H9 (cell line): ENCODE results near the gene SMARCD3. TPM values are rescaled to one million over a fixed set of nuclear protein-coding genes. Genes with fewer than 3 reads are reported as not detected.

ENCODE experiments used
- DNase-seq: peaks from one replicate; pipeline ENCODE4 v3.0.0-alpha.2; 2017
- H2AFZ ChIP-seq: one replicate; pipeline ENCODE4 v1.6.1; 2013; ENCODE audit warnings: mild to moderate bottlenecking, low read length, control low read depth, moderate library complexity
- H2AK5ac ChIP-seq: 2 replicates; pipeline ENCODE4 v1.6.1; 2013; ENCODE audit warnings: low read length, control low read depth, mixed read lengths; ENCODE audit not compliant: insufficient read length
- H2BK120ac ChIP-seq: one replicate; pipeline ENCODE4 v1.6.1; 2013; ENCODE audit warnings: low read depth, mild to moderate bottlenecking, low read length, control low read depth, inconsistent platforms; ENCODE audit not compliant: poor library complexity, severe bottlenecking
- H2BK12ac ChIP-seq: 2 replicates; pipeline ENCODE4 v1.6.1; 2013; ENCODE audit warnings: low read length, control low read depth, mixed read lengths, low read depth; ENCODE audit not compliant: insufficient read length
- H2BK15ac ChIP-seq: 2 replicates; pipeline ENCODE4 v1.6.1; 2013; ENCODE audit warnings: low read depth, low read length, control low read depth
- H2BK20ac ChIP-seq: one replicate; pipeline ENCODE4 v1.6.1; 2013; ENCODE audit warnings: low read depth, mild to moderate bottlenecking, low read length, control low read depth, inconsistent platforms; ENCODE audit not compliant: poor library complexity, severe bottlenecking
- H2BK5ac ChIP-seq: 2 replicates; pipeline ENCODE4 v1.6.1; 2013; ENCODE audit warnings: low read length, control low read depth, mixed read lengths; ENCODE audit not compliant: insufficient read length
- H3K14ac ChIP-seq: 2 replicates; pipeline ENCODE4 v1.6.1; 2013; ENCODE audit warnings: low read length, control low read depth; ENCODE audit not compliant: insufficient read depth
- H3K18ac ChIP-seq: 2 replicates; pipeline ENCODE4 v1.6.1; 2013; ENCODE audit warnings: low read depth, mild to moderate bottlenecking, mixed read lengths, low read length, control low read depth; ENCODE audit not compliant: insufficient read length
- H3K23ac ChIP-seq: 2 replicates; pipeline ENCODE4 v1.6.1; 2013; ENCODE audit warnings: low read length, control low read depth, mixed read lengths, low read depth; ENCODE audit not compliant: insufficient read length
- H3K23me2 ChIP-seq: 2 replicates; pipeline ENCODE4 v1.6.1; 2013; ENCODE audit warnings: low read depth, mild to moderate bottlenecking, mixed read lengths, low read length, control low read depth; ENCODE audit not compliant: insufficient read length, poor library complexity, severe bottlenecking
- H3K27ac ChIP-seq: 2 replicates; pipeline ENCODE4 v1.5.1; 2013; ENCODE audit warnings: low read length, control low read depth, mixed read lengths, low read depth; ENCODE audit not compliant: insufficient read length
- H3K27me3 ChIP-seq: 2 replicates; pipeline ENCODE4 v1.6.1; 2013; ENCODE audit warnings: low read length, control low read depth, inconsistent platforms; ENCODE audit not compliant: insufficient read depth
- H3K4ac ChIP-seq: 2 replicates; pipeline ENCODE4 v1.6.1; 2013; ENCODE audit warnings: low read depth, mild to moderate bottlenecking, control low read depth, inconsistent platforms, low read length, moderate library complexity
- H3K4me1 ChIP-seq: 2 replicates; pipeline ENCODE4 v1.6.1; 2013; ENCODE audit warnings: low read length, control low read depth, inconsistent platforms; ENCODE audit not compliant: insufficient read depth
- H3K4me2 ChIP-seq: 2 replicates; pipeline ENCODE4 v1.6.1; 2013; ENCODE audit warnings: low read length, control low read depth, mixed read lengths; ENCODE audit not compliant: insufficient read length, insufficient read depth
- H3K56ac ChIP-seq: 2 replicates; pipeline ENCODE4 v1.6.1; 2013; ENCODE audit warnings: low read depth, mild to moderate bottlenecking, mixed read lengths, low read length, control low read depth; ENCODE audit not compliant: insufficient read length
- H3K79me1 ChIP-seq: 2 replicates; pipeline ENCODE4 v1.6.1; 2013; ENCODE audit warnings: low read depth, mild to moderate bottlenecking, moderate library complexity, low read length, control low read depth, inconsistent platforms; ENCODE audit not compliant: insufficient read depth, poor library complexity, severe bottlenecking
- H3K79me2 ChIP-seq: 2 replicates; pipeline ENCODE4 v1.6.1; 2013; ENCODE audit warnings: low read length, control low read depth, inconsistent platforms; ENCODE audit not compliant: insufficient read depth
- H3K9ac ChIP-seq: 2 replicates; pipeline ENCODE4 v1.6.1; 2013; ENCODE audit warnings: low read length, control low read depth, mixed read lengths; ENCODE audit not compliant: insufficient read length; ENCODE audit errors: extremely low read depth
- H3K9me3 ChIP-seq: one replicate; pipeline ENCODE4 v1.6.1; 2013; ENCODE audit warnings: low read depth, low read length, inconsistent platforms; ENCODE audit not compliant: control insufficient read depth
- H3T11ph ChIP-seq: one replicate; pipeline ENCODE4 v1.6.1; 2013; ENCODE audit warnings: mild to moderate bottlenecking, low read length, control low read depth, inconsistent platforms
- H4K20me1 ChIP-seq: one replicate; pipeline ENCODE4 v1.6.1; 2013; ENCODE audit not compliant: control insufficient read depth, insufficient read length, insufficient read depth
- H4K5ac ChIP-seq: 2 replicates; pipeline ENCODE4 v1.6.1; 2013; ENCODE audit warnings: low read depth, mild to moderate bottlenecking, mixed read lengths, low read length, control low read depth; ENCODE audit not compliant: insufficient read length
- H4K8ac ChIP-seq: replicated peaks from 2 replicates; pipeline ENCODE4 v1.6.1; 2013; ENCODE audit warnings: low read length, control low read depth, mixed read lengths, low read depth; ENCODE audit not compliant: insufficient read length
- H4K91ac ChIP-seq: 2 replicates; pipeline ENCODE4 v1.6.1; 2013; ENCODE audit warnings: low read depth, mild to moderate bottlenecking, moderate library complexity, mixed read lengths, low read length, control low read depth; ENCODE audit not compliant: insufficient read length
- H3K27ac Mint-ChIP-seq, 3 experiments: 2 replicates in 2 of 3; 3 replicates in 1 of 3; pipeline ENCODE4 v1.8.0; 2020 to 2021; ENCODE audit warnings: mixed read lengths in 3 of 3, mild to moderate bottlenecking in 1 of 3, moderate library complexity in 1 of 3
- H3K27me3 Mint-ChIP-seq: 2 replicates; pipeline ENCODE4 v1.8.0; 2021; ENCODE audit warnings: low read depth, mild to moderate bottlenecking, moderate library complexity, mixed read lengths
- H3K36me3 Mint-ChIP-seq, 3 experiments: 2 replicates in 2 of 3; 3 replicates in 1 of 3; pipeline ENCODE4 v1.8.0; 2020 to 2021; ENCODE audit warnings: low read depth in 3 of 3, mixed read lengths in 3 of 3; ENCODE audit not compliant: insufficient read depth in 1 of 3
- H3K4me1 Mint-ChIP-seq, 2 experiments: 2 replicates each; pipeline ENCODE4 v1.8.0; 2020; ENCODE audit warnings: mixed read lengths in 2 of 2
- H3K4me3 Mint-ChIP-seq, 2 experiments: 2 replicates in 1 of 2; 3 replicates in 1 of 2; pipeline ENCODE4 v1.8.0; 2020 to 2021; ENCODE audit warnings: mild to moderate bottlenecking in 2 of 2, mixed read lengths in 2 of 2, moderate library complexity in 1 of 2
- H3K9me3 Mint-ChIP-seq, 2 experiments: 2 replicates in 1 of 2; 3 replicates in 1 of 2; pipeline ENCODE4 v1.8.0; 2020; ENCODE audit warnings: mild to moderate bottlenecking in 2 of 2, mixed read lengths in 2 of 2, moderate library complexity in 1 of 2
- WGBS: extraction: QIAGEN DNeasy Blood & Tissue Kit; methylation state at CpG from one replicate; pipeline ENCODE4 v1.1.7; 2013; ENCODE audit warnings: missing lambda C conversion rate, low lambda C conversion rate, mixed read lengths; ENCODE audit not compliant: insufficient read length; ENCODE audit errors: extremely low coverage; 5-methylcytosine and 5-hydroxymethylcytosine counted together
- total RNA-seq: library from RNA; stranded (reverse); gene quantifications from 2 replicates; pipeline ENCODE4 v1.2.1, GENCODE V29; 2021
- TF ChIP-seq, protein P1 (sequence below): fragments of 200-600 bp; sonication (generic); conservative IDR thresholded peaks from 3 replicates; pipeline ENCODE4 v1.8.0; 2021; ENCODE audit warnings: antibody characterized with exemption, mild to moderate bottlenecking

Gene SMARCD3
- total RNA-seq, 1 experiment from 2014 or later: 5.0 TPM

DNA sequence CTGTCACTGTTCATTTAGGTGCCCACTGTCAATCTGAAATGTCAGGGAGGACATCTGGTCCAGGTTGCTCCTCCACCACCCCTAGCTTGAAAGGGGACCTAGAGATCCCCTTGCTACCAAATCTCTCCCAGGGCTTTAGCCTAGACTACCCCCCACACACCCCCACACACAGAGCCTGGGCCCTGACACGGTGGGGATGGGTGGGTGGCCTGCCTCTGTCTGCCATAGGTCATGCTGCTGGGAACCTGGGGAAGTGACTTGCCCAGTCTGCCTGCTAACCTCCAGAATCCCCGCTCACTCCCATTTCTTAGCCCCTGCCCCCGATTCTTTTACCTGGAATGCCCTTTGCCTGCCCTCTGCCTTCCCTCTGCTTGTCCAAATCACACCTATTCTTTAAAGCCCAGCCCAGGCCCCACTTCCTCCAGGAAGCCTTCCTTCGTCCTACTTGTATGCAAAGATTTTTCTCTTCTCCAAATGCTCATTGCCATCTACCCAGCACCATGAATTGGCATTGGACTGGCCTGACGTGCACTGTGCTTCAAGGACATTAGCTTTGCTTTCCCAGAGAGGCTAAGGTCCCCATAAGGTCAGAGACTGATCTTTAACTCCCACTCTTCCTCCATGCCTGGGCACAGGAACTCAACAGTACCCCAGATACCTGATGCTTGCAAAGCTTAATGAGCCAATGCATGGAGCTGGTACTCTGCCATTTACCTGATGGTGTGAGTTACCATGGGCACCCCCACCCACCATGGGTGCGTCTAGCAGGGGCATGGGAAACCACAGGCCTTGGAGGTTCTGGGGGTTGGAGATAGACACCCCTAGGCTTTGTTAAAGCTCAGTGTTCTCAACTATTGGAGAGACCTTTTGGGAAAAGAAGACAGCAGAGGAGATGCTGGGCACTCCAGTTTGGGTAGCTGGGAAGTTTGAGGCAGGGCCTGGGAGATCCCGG, 2.0 kb upstream of the SMARCD3 start:
- no CpG with 5 or more reads among the region's 7 CpGs for WGBS
- H3K18ac ChIP-seq: no peak overlapping the region
- no peak overlapping the region for H3K56ac ChIP-seq
- no peak overlapping the region for H2BK15ac ChIP-seq
- no peak overlapping the region for H2BK5ac ChIP-seq
- H3K79me1 ChIP-seq: no peaks in the 10 kb centered on the region
- H3K27ac Mint-ChIP-seq: no peak overlapping the region
- H2AK5ac ChIP-seq: no peak overlapping the region
- no peak overlapping the region for H3K23ac ChIP-seq
- no peak overlapping the region for H2BK20ac ChIP-seq
- H3K4me1 ChIP-seq: peaks cover 7% of the 10 kb centered on the region; the same call in 1 of the 2 replicates
- no peaks in the 10 kb centered on the region for H3K9me3 ChIP-seq
- H2BK120ac ChIP-seq: no peak overlapping the region
- H3K36me3 Mint-ChIP-seq: no peaks in the 10 kb centered on the region; a peak in 1 of 7 replicates
- no peaks in the 10 kb centered on the region for H3K79me2 ChIP-seq
- peak overlapping the region; percentile 71 for H3K4me2 ChIP-seq
- no peak overlapping the region for H3K9ac ChIP-seq
- H3K27me3 Mint-ChIP-seq: peaks cover 84% of the 10 kb centered on the region
- DNase-seq: no peak
- peaks cover 22% of the 10 kb centered on the region for H3K23me2 ChIP-seq
- H3K27me3 ChIP-seq: peaks cover 19% of the 10 kb centered on the region; the same call in 1 of the 2 replicates
- TF ChIP-seq, protein P1, sequence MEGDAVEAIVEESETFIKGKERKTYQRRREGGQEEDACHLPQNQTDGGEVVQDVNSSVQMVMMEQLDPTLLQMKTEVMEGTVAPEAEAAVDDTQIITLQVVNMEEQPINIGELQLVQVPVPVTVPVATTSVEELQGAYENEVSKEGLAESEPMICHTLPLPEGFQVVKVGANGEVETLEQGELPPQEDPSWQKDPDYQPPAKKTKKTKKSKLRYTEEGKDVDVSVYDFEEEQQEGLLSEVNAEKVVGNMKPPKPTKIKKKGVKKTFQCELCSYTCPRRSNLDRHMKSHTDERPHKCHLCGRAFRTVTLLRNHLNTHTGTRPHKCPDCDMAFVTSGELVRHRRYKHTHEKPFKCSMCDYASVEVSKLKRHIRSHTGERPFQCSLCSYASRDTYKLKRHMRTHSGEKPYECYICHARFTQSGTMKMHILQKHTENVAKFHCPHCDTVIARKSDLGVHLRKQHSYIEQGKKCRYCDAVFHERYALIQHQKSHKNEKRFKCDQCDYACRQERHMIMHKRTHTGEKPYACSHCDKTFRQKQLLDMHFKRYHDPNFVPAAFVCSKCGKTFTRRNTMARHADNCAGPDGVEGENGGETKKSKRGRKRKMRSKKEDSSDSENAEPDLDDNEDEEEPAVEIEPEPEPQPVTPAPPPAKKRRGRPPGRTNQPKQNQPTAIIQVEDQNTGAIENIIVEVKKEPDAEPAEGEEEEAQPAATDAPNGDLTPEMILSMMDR: no peak
- no peak overlapping the region for H4K5ac ChIP-seq
- H4K20me1 ChIP-seq: no peaks in the 10 kb centered on the region
- no peak overlapping the region for H2BK12ac ChIP-seq
- H4K91ac ChIP-seq: no peak overlapping the region
- peaks cover 47 to 63% of the 10 kb centered on the region in 2 experiments for H3K4me1 Mint-ChIP-seq
- no peak overlapping the region for H3K27ac ChIP-seq
- H2AFZ ChIP-seq: no peak overlapping the region
- no peaks in the 10 kb centered on the region; a peak in 1 of 5 replicates for H3K9me3 Mint-ChIP-seq
- H4K8ac ChIP-seq: no peak overlapping the region
- H3K4me3 Mint-ChIP-seq: peak overlapping the region; percentile 58 to 75
- no peak overlapping the region for H3T11ph ChIP-seq
- H3K4ac ChIP-seq: no peak overlapping the region
- no peak overlapping the region; the same call in 1 of the 2 replicates for H3K14ac ChIP-seq
